ENCODE measurements around the gene ITGB6.
A peak's percentile ranks its signal among the peaks of the same experiment; 100 is the strongest.

Gene ITGB6

GRCh38 chr2:160051371-160051800 is 148.7 kb downstream of the ITGB6 start:
- DNase-seq (ENCODE audit: low read depth): peak; percentile 41

- no peak for DNase-seq (ENCODE audit: low read depth)
Observed at GRCh38 chr2:160050147-160050546, 149.9 kb downstream of the ITGB6 start.
